HepG2 (cell line): ENCODE data around the gene SEC61A1. TPM values are rescaled to one million over a fixed set of nuclear protein-coding genes. Genes with fewer than 3 reads are reported as not detected.

Experiments
- AFF4 ChIP-seq: sonication (generic); formaldehyde crosslinking; IDR thresholded peaks from 2 replicates; pipeline ENCODE4 v1.4.0; 2020; ENCODE audit warnings: missing genetic modification reagents
- CCAR2 ChIP-seq: fragments of 200-400 bp; formaldehyde crosslinking; optimal IDR thresholded peaks from 2 replicates; pipeline ENCODE3; 2018; ENCODE audit warnings: low read depth, mild to moderate bottlenecking, low read length, moderate library complexity
- FOXA3 ChIP-seq: IDR thresholded peaks from 2 replicates; pipeline ENCODE4 v1.6.1; 2016; ENCODE audit warnings: missing genetic modification reagents, missing compliant biosample characterization
- HES4 ChIP-seq: sonication (generic); formaldehyde crosslinking; IDR thresholded peaks from 2 replicates; pipeline ENCODE4 v1.9.0; 2021; ENCODE audit warnings: mild to moderate bottlenecking, missing genetic modification reagents, borderline replicate concordance
- KDM6A ChIP-seq: IDR thresholded peaks from 2 replicates; pipeline ENCODE4 v1.6.1; 2016; ENCODE audit warnings: low read depth
- MBNL3 ChIP-seq: fragments of 250-450 bp; sonication (Bioruptor Pico); conservative IDR thresholded peaks from 2 replicates; pipeline ENCODE4 v1.8.0; 2022; ENCODE audit warnings: mild to moderate bottlenecking, inconsistent platforms
- MIER3 ChIP-seq: IDR thresholded peaks from 2 replicates; pipeline ENCODE4 v1.6.1; 2016; ENCODE audit warnings: missing compliant biosample characterization, borderline replicate concordance
- NFIB ChIP-seq: sonication (generic); formaldehyde crosslinking; IDR thresholded peaks from 2 replicates; pipeline ENCODE4 v1.9.0; 2021; ENCODE audit warnings: missing genetic modification reagents, mild to moderate bottlenecking, borderline replicate concordance
- NR0B2 ChIP-seq: sonication (generic); formaldehyde crosslinking; IDR thresholded peaks from 2 replicates; pipeline ENCODE4 v1.4.0; 2020; ENCODE audit warnings: mild to moderate bottlenecking, missing genetic modification reagents
- PREB ChIP-seq: sonication (generic); formaldehyde crosslinking; IDR thresholded peaks from 2 replicates; pipeline ENCODE4 v1.4.0; 2020; ENCODE audit warnings: missing genetic modification reagents
- SRY ChIP-seq: sonication (generic); formaldehyde crosslinking; IDR thresholded peaks from 2 replicates; pipeline ENCODE4 v1.8.0; 2022; ENCODE audit warnings: mild to moderate bottlenecking, missing genetic modification reagents
- TERF1 ChIP-seq: sonication (generic); formaldehyde crosslinking; IDR thresholded peaks from 2 replicates; pipeline ENCODE4 v1.8.0; 2022; ENCODE audit warnings: mild to moderate bottlenecking, missing genetic modification reagents, moderate library complexity
- THRA ChIP-seq: sonication (generic); formaldehyde crosslinking; IDR thresholded peaks from 2 replicates; pipeline ENCODE4 v1.4.0; 2020; ENCODE audit warnings: missing genetic modification reagents, borderline replicate concordance
- ZNF232 ChIP-seq: sonication (generic); formaldehyde crosslinking; IDR thresholded peaks from 2 replicates; pipeline ENCODE4 v1.4.0; 2020; ENCODE audit warnings: missing genetic modification reagents, borderline replicate concordance
- ZNF256 ChIP-seq: sonication (generic); formaldehyde crosslinking; conservative IDR thresholded peaks from 2 replicates; pipeline ENCODE4 v1.4.0; 2020; ENCODE audit warnings: missing genetic modification reagents
- ZNF704 ChIP-seq: sonication (generic); formaldehyde crosslinking; IDR thresholded peaks from 2 replicates; pipeline ENCODE4 v1.8.1; 2023; ENCODE audit warnings: mild to moderate bottlenecking, inconsistent platforms, moderate library complexity, missing genetic modification reagents, borderline replicate concordance
- ZNF761 ChIP-seq: sonication (generic); formaldehyde crosslinking; conservative IDR thresholded peaks from 2 replicates; pipeline ENCODE4 v1.4.0; 2020; ENCODE audit warnings: mild to moderate bottlenecking, missing genetic modification reagents
- ZNF776 ChIP-seq: sonication (generic); formaldehyde crosslinking; IDR thresholded peaks from 2 replicates; pipeline ENCODE4 v1.4.0; 2020; ENCODE audit warnings: mild to moderate bottlenecking, missing genetic modification reagents
- ZNF816 ChIP-seq: sonication (generic); formaldehyde crosslinking; IDR thresholded peaks from 2 replicates; pipeline ENCODE4 v1.8.0; 2022; ENCODE audit warnings: missing genetic modification reagents, mild to moderate bottlenecking, borderline replicate concordance
- polyA plus RNA-seq, 8 experiments: library from polyadenylated mRNA; depleted of rRNA in 3 of 8; stranded (reverse) in 7 of 8; unstranded in 1 of 8; fragments of >200 nt; fragmentation: Illumina TruSeq in 4 of 8; extraction: Trizol in 4 of 8; gene quantifications; 2 replicates each; pipeline versions ENCODE4 v1.2.1 to v1.2.3, GENCODE V29; 2011 to 2016; ENCODE audit warnings: low read depth in 4 of 8, missing spikeins in 1 of 8, mixed read lengths in 1 of 8; ENCODE audit not compliant: insufficient read depth in 1 of 8
- total RNA-seq, 5 experiments: library from RNA; depleted of rRNA; stranded (reverse); fragments of >200 nt; fragmentation: Illumina TruSeq; extraction: Trizol; gene quantifications; 2 replicates each; pipeline ENCODE4 v1.2.3, GENCODE V29; 2016; ENCODE audit warnings: low read depth in 1 of 5

Gene SEC61A1
- total and polyA plus RNA-seq, 2 of the 13 experiments (the other 11 are each of a cell fraction or from before 2014, with no cell fraction given): 170 to 203 TPM

GRCh38 chr3:128051837-128052594, at the start of gene SEC61A1 (continued):
- peak; percentile 64; the same call in 1 of the 2 replicates for TF ChIP-seq ZNF232 (CRISPR knock-in tag)
- peak; percentile 80; the same call in 1 of the 2 replicates for TF ChIP-seq ZNF761 (CRISPR knock-in tag)
- peak; percentile 48 for TF ChIP-seq FOXA3 (CRISPR knock-in tag)
- peak; percentile 24; the same call in 1 of the 2 replicates for TF ChIP-seq NR0B2 (CRISPR knock-in tag)
- peak; percentile 38; the same call in 1 of the 2 replicates for TF ChIP-seq MIER3 (CRISPR knock-in tag)
- TF ChIP-seq ZNF704 (CRISPR knock-in tag): no peak
- TF ChIP-seq HES4 (CRISPR knock-in tag): 0 out of 2 replicates have a peak, but pooled peaks have one; percentile 54
- TF ChIP-seq CCAR2: no peak
- TF ChIP-seq AFF4 (CRISPR knock-in tag): no peak
- no peak for TF ChIP-seq ZNF256
- TF ChIP-seq THRA: peak; percentile 39; the same call in 1 of the 2 replicates
- TF ChIP-seq PREB (CRISPR knock-in tag): no peak
- TF ChIP-seq ZNF816: 0 out of 2 replicates have a peak, but pooled peaks have one; percentile 91
- TF ChIP-seq MBNL3: no peak
- peak; percentile 86 for TF ChIP-seq ZNF776 (CRISPR knock-in tag)
- TF ChIP-seq SRY (CRISPR knock-in tag): peak; percentile 65
- no peak for TF ChIP-seq KDM6A
- TF ChIP-seq TERF1: no peak
- no peak for TF ChIP-seq NFIB
